Testis (tissue), 3 donors: ENCODE measurements around the gene METTL6. TPM values are rescaled to one million over a fixed set of nuclear protein-coding genes. Genes with fewer than 3 reads are reported as not detected.
"Not testable (repeated sequence)": the region's sequence is repeated elsewhere in the genome, so short reads cannot be mapped to it uniquely, and the experiment has no call there.

Source experiments
- DNase-seq: peaks from one replicate; pipeline ENCODE4 v3.0.0-alpha.2; 2019
- H3K27ac ChIP-seq, 2 donors: fragments of 200-600 bp; sonication (generic); one replicate each; pipeline ENCODE4 v1.5.1; 2019
- H3K27me3 ChIP-seq: fragments of 200-600 bp; sonication (generic); one replicate; pipeline ENCODE4 v1.5.1; 2019
- H3K36me3 ChIP-seq: fragments of 200-600 bp; sonication (generic); one replicate; pipeline ENCODE4 v1.5.1; 2017; ENCODE audit warnings: low read depth; ENCODE audit errors: missing control alignments
- H3K4me1 ChIP-seq: fragments of 200-600 bp; sonication (generic); one replicate; pipeline ENCODE4 v1.5.1; 2019
- H3K4me3 ChIP-seq, 2 donors: fragments of 200-600 bp; sonication (generic); one replicate each; pipeline ENCODE4 v1.5.1; 2017 to 2019
- H3K9me3 ChIP-seq: fragments of 200-600 bp; sonication (generic); one replicate; pipeline ENCODE4 v1.5.1; 2017
- POLR2A ChIP-seq: fragments of 450-650 bp; IDR thresholded peaks from one replicate; pipeline ENCODE4 v1.6.1; 2017; ENCODE audit warnings: antibody characterized with exemption, mild to moderate bottlenecking, moderate library complexity
- WGBS, 2 donors: methylation state at CpG; one replicate each; pipeline ENCODE4 v1.1.5; 2018; 5-methylcytosine and 5-hydroxymethylcytosine counted together
- intact Hi-C: fragments of 100-400 bp; cut with DNase I; formaldehyde crosslinking; loops from one replicate; pipeline ENCODE4 v1.15.1; 2023; ENCODE audit warnings: low total_unique reads
- polyA plus RNA-seq: library from polyadenylated mRNA; stranded (reverse); fragments of 350-450 nt; fragmentation: Illumina TruSeq; extraction: RNeasy Lipid Tissue Mini Kit (QIAGEN cat#74804); gene quantifications from one replicate; pipeline ENCODE4 v1.2.3, GENCODE V29; 2014; ENCODE audit warnings: low read depth, low replicate concordance; ENCODE audit not compliant: insufficient read depth
- total RNA-seq, 2 donors: library from RNA; depleted of rRNA; stranded (reverse); fragments of >200 nt; gene quantifications; one replicate each; pipeline ENCODE4 v1.2.3, GENCODE V29; 2016
- TF ChIP-seq, protein P1 (sequence below), 3 experiments: fragments of 450-650 bp in 2 of 3; fragments of 200-600 bp in 1 of 3; sonication (generic) in 1 of 3; IDR thresholded peaks; one replicate each; pipeline ENCODE4 v1.5.1; 2016 to 2019; ENCODE audit warnings: antibody characterized with exemption in 3 of 3, mild to moderate bottlenecking in 2 of 3, moderate library complexity in 1 of 3

METTL6 gene
- total and polyA plus RNA-seq, 3 donors from 2014 or later, result 42.9 to 49.4 (median 45.1) TPM

DNA sequence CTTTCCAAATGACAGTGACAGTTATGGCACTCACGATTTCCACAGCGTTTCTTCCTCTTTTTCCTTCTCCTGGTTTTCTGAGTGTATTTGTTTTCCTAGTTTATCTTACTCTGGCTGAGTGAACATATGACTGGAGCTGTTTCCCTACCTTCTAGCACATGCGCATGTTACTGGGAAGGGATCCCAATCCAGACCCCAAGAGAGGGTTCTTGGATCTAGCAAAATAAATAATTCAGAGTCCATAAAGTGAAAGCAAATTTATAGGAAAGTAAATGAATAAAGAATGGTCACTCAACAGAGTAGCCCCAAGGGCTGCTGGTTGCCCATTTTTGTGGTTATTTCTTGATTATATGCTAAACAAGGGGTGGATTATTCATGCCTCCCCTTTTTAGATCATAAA is 23.8 kb downstream of the METTL6 start:
- H3K4me3 ChIP-seq, result no peak overlapping the region
- no peaks in the 10 kb centered on the region for H3K36me3 ChIP-seq
- H3K27ac ChIP-seq, result no peak overlapping the region
- H3K9me3 ChIP-seq, result no peaks in the 10 kb centered on the region
- DNase-seq, result no peak
- H3K27me3 ChIP-seq, result no peaks in the 10 kb centered on the region
- intact Hi-C loops, result no loop called here
- H3K4me1 ChIP-seq, result peaks cover 4% of the 10 kb centered on the region
- 60 to 61% methylated on average over 3 of the region's 3 CpGs for WGBS, 2 donors
- TF ChIP-seq POLR2A, result no peak
- TF ChIP-seq, protein P1, sequence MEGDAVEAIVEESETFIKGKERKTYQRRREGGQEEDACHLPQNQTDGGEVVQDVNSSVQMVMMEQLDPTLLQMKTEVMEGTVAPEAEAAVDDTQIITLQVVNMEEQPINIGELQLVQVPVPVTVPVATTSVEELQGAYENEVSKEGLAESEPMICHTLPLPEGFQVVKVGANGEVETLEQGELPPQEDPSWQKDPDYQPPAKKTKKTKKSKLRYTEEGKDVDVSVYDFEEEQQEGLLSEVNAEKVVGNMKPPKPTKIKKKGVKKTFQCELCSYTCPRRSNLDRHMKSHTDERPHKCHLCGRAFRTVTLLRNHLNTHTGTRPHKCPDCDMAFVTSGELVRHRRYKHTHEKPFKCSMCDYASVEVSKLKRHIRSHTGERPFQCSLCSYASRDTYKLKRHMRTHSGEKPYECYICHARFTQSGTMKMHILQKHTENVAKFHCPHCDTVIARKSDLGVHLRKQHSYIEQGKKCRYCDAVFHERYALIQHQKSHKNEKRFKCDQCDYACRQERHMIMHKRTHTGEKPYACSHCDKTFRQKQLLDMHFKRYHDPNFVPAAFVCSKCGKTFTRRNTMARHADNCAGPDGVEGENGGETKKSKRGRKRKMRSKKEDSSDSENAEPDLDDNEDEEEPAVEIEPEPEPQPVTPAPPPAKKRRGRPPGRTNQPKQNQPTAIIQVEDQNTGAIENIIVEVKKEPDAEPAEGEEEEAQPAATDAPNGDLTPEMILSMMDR (IDR thresholded peaks at IDR 0.05), result no peak

DNA sequence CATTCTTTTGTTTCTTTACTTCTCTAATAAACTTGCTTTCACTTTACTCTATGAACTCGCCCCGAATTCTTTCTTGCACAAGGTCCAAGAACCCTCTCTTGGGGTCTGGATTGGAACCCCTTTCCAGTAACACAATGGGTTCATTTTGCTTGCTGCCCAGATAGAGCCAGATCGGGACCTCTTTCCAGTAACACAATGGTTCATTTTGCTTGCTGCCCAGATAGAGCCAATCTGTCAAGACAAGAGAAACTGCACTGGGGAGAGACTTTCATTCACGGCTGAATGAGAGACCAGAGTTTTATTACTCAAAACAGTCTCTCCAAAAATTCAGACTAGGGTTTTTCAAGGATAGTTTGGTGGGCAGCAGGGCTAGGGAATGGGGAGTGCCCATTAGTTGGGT is 25.4 kb downstream of the METTL6 start:
- H3K27me3 ChIP-seq, result no peaks in the 10 kb centered on the region
- no peaks in the 10 kb centered on the region for H3K9me3 ChIP-seq
- 69 to 74% methylated on average over 4 of the region's 4 CpGs for WGBS, 2 donors
- no peak overlapping the region for H3K27ac ChIP-seq
- peaks cover 4% of the 10 kb centered on the region for H3K4me1 ChIP-seq
- H3K36me3 ChIP-seq, result no peaks in the 10 kb centered on the region
- DNase-seq, result no peak
- TF ChIP-seq POLR2A, result no peak
- TF ChIP-seq, protein P1 (IDR thresholded peaks at IDR 0.05), result no peak
- intact Hi-C loops, result no loop called here
- H3K4me3 ChIP-seq, result no peak overlapping the region

DNA sequence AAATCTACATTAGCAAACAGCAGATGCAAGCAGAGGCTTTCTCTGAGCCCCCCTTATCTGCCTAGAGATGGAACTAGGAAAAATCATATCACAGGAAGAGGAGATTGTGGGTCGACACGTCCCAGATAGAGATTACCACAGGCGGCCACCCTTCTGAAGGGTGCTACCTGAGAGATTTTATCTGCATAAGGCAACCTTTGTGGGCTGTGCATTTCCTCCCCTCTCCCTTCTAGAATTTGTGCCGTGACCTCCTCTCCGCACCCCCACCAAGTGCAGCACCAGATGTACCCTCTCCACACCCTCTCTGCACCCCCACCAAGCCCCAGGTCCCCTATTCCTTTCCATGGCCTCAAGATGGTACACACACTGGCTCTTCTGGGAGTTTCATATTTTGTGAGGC is 27.4 kb downstream of the METTL6 start:
- intact Hi-C loops, result no loop called here
- no peak overlapping the region for H3K27ac ChIP-seq
- WGBS, 2 donors, result 72 to 85% methylated on average over 5 of the region's 5 CpGs

DNA sequence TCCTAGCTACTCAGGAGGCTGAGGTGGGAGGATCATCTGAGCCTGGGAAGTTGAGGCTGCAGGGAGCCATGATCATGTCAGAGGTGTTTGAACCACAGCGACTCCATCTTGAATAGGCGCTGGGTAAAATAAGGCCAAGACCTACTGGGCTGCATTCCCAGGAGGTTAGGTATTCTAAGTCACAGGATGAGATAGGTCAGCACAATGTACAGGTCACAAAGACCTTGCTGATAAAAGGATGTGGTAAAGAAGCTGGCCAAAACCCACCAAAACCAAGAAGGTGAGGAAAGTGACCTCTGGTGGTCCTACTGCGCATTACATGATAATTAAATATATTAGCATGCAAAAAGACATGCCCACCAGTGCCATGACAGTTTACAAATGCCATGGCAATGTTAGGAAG is 28.6 kb downstream of the METTL6 start:
- DNase-seq, H3K36me3 ChIP-seq, H3K9me3 ChIP-seq, H3K4me3 ChIP-seq, H3K4me1 ChIP-seq, intact Hi-C loops, H3K27me3 ChIP-seq, H3K27ac ChIP-seq: not testable (repeated sequence)
- WGBS, 2 donors, result 88 to 93% methylated on average over 3 of the region's 3 CpGs
- TF ChIP-seq, protein P1 (IDR thresholded peaks at IDR 0.05), result peak in 1 of 3 experiments; percentile 42

More for the DNA sequence above, 27.4 kb downstream of the METTL6 start:
- no peak for DNase-seq
- no peaks in the 10 kb centered on the region for H3K9me3 ChIP-seq
- H3K36me3 ChIP-seq, result no peaks in the 10 kb centered on the region
- TF ChIP-seq POLR2A, result no peak
- TF ChIP-seq, protein P1 (IDR thresholded peaks at IDR 0.05), result no peak
- H3K4me1 ChIP-seq, result peaks cover 2% of the 10 kb centered on the region
- no peaks in the 10 kb centered on the region for H3K27me3 ChIP-seq
- no peak overlapping the region for H3K4me3 ChIP-seq

DNA sequence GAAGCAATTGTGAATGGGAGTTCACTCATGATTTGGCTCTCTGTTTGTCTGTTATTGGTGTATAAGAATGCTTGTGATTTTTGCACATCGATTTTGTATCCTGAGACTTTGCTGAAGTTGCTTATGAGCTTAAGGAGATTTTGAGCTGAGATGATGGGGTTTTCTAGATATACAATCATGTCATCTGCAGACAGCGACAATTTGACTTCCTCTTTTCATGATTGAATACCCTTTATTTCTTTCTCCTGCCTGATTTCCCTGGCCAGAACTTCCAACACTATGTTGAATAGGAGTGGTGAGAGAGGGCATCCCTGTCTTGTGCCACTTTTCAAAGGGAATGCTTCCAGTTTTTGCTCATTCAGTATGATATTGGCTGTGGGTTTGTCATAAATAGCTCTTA is 34.1 kb downstream of the METTL6 start:
- intact Hi-C loops, DNase-seq, H3K9me3 ChIP-seq, H3K27ac ChIP-seq, H3K36me3 ChIP-seq, H3K27me3 ChIP-seq, H3K4me3 ChIP-seq, H3K4me1 ChIP-seq: not testable (repeated sequence)
- WGBS, 2 donors, result 94 to 98% methylated on average over 2 of the region's 2 CpGs
